PC-9 (cell line): Measurements from ENCODE around the gene CXCL10.

Experiments used
- CTCF ChIP-seq: fragments of 200-600 bp; sonication (generic); conservative IDR thresholded peaks from 2 replicates; pipeline ENCODE4 v1.6.1; 2017; ENCODE audit warnings: mixed run types, antibody characterized with exemption, mild to moderate bottlenecking, moderate library complexity
- EZH2 ChIP-seq: fragments of 200-600 bp; sonication (generic); IDR thresholded peaks from 2 replicates; pipeline ENCODE4 v1.8.0; 2017; ENCODE audit warnings: antibody characterized with exemption, low read depth

DNA sequence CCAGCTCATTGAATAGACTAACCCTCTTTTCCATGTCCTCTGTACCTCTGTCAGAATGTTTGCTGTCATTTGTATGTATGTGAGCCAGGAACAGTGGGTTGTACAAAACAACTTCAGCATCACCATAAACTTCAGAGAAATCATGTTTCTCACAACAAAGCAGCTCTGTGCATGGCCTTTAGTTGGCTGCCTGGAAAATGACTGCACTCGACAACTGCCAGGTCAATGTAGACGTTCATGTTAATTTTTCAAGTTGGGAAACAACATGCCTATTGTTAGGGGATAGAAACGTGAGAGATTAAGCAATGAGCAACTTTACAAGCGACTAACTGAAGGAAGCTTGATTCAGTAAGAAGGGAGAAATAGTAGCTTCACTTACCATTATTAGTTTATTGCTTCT is 30.4 kb upstream of the CXCL10 start:
- TF ChIP-seq CTCF, result no peak
- no peak for TF ChIP-seq EZH2
